Regular cardiac myocyte (primary cell): ENCODE measurements around the gene SET. TPM values are rescaled to one million over a fixed set of nuclear protein-coding genes. Genes with fewer than 3 reads are reported as not detected.

Source experiments
- total RNA-seq: library from RNA; depleted of rRNA; stranded (reverse); fragments of >200 nt; gene quantifications from 2 replicates; pipeline ENCODE4 v1.2.3, GENCODE V29; 2014

SET gene, protein sequence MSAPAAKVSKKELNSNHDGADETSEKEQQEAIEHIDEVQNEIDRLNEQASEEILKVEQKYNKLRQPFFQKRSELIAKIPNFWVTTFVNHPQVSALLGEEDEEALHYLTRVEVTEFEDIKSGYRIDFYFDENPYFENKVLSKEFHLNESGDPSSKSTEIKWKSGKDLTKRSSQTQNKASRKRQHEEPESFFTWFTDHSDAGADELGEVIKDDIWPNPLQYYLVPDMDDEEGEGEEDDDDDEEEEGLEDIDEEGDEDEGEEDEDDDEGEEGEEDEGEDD
- 352 and 608 TPM in 2 replicates for total RNA-seq

GRCh38 chr9:128688501-128689292 is at the start of gene SET:
Gene SET, plus strand, starts transcription at chr9:128689222. Its CDS starts 361 bp downstream, at chr9:128689583.

DNA sequence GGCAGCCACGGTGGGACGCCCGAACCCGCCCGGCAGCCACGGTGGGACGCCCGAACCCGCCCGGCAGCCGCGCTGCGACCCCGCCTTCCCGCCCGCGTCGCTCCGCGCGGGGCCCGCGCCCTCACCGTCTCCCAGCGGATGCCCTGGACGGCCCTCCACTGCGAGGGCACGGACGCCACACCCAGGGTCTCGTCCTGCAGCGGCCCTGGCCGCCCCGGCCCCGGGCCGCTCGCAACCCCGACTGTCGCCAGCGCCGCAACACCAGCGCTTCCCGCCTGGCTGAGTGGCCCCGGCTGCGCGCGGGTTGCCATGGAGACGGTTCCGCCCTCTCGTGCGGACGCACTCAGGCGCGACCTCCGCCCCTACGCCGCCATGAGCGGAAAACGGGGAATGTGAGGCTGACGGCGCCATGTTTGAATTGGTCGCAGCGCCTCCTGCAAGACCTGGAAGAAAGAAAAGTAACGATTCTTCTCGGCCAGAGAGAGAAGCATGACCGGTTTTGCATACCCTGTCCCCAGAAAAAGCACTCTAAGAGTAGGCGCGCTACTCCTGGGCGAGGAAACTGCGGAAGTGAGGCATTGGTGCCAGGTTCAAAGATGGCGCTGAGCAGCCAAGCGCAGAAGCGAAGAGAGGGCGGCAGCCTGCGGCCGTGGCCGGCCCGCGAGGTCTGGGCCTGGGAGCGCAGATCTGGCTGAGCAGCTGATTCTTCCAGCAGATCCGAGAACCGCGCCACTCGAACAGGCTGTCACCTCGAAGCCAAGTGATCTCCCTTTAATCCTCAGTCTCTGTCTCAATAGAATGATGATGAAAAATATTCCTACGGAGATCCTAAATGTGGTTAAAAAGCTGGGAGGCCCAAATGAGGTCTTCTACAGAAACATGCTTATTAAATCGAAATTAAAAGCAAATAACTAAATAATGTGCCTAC is 32.3 kb upstream of the SET start, which contains the start of gene DYNC2I2:
DYNC2I2 (minus strand) TSS at position 432 of the 928 bp plus-strand sequence; CDS start at position 311, 121 bp downstream.

DNA sequence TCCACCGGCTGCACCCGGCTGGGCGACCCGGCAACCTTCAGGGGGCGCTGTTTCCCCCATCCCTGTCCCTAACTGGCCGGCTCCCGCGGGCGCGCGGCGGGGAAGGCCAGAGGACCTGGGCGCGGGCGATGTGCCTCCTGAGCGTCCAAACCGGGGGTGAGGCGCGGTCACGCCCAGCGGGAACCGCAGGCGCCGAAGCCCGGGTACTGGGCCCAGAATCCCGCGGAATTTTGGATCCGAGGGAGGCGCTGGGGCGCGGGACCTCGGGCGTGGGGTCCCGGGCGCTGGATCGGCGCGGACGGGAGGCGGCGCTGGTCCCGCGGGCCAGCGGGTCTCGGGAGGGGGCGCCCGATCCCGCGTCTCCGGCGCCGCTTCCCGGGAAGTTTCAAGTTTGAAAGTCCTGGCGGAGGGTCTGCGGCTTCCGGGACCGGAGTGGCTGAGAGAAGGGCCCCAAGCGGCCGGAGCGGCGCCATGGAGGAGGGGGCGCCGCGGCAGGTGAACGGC is 13.5 kb downstream of the SET start, which contains the start of gene PKN3:
PKN3 (plus strand) TSS at position 59 of the 504 bp plus-strand sequence; CDS start at position 472, 413 bp downstream.

GRCh38 chr9:128723866-128724743 is 35.1 kb downstream of the SET start, which contains the start of gene ZDHHC12:
Gene ZDHHC12, minus strand, starts transcription at chr9:128724127. Its CDS starts 34 bp downstream, at chr9:128724093.

Other genes with a start within 250 kb of the SET start
- gene ODF2, start 233.2 kb upstream of the SET start, total RNA-seq, result 30.7 and 73.8 TPM in 2 replicates
- gene GLE1, start 184.5 kb upstream of the SET start, total RNA-seq, result 22.3 and 44.5 TPM in 2 replicates
- gene SPTAN1, start 136.6 kb upstream of the SET start, total RNA-seq, result 225 and 309 TPM in 2 replicates
- gene DYNC2I2, start 32.4 kb upstream of the SET start, total RNA-seq, result 27.9 and 81.9 TPM in 2 replicates
- gene PKN3, start 13.3 kb downstream of the SET start, total RNA-seq, result 0.28 and 1.7 TPM in 2 replicates
- gene ZDHHC12, start 34.9 kb downstream of the SET start, total RNA-seq, result 22.6 and 39.9 TPM in 2 replicates
- 14.8 and 21.1 TPM in 2 replicates for gene ZER1, start 82.7 kb downstream of the SET start, total RNA-seq
- 9.3 and 12.5 TPM in 2 replicates for gene TBC1D13, start 98.0 kb downstream of the SET start, total RNA-seq
- 14.9 and 35.1 TPM in 2 replicates for gene ENDOG, start 129.3 kb downstream of the SET start, total RNA-seq
- gene SPOUT1, start 140.6 kb downstream of the SET start, total RNA-seq, result 10.4 and 26.3 TPM in 2 replicates
- gene KYAT1, start 192.7 kb downstream of the SET start, total RNA-seq, result 5.4 and 8.4 TPM in 2 replicates
- 30.2 and 63.1 TPM in 2 replicates for gene LRRC8A, start 192.9 kb downstream of the SET start, total RNA-seq
- gene PHYHD1, start 231.8 kb downstream of the SET start, total RNA-seq, result 5.0 and 5.9 TPM in 2 replicates